Pons (tissue), 1 donor: ENCODE results near the gene WDR45.
A peak's percentile ranks its signal among the peaks of the same experiment; 100 is the strongest.

Source experiments
- DNase-seq: peaks from one replicate; pipeline ENCODE4 v3.0.0-alpha.2; 2016; ENCODE audit warnings: low spot score

The WDR45 gene

DNA sequence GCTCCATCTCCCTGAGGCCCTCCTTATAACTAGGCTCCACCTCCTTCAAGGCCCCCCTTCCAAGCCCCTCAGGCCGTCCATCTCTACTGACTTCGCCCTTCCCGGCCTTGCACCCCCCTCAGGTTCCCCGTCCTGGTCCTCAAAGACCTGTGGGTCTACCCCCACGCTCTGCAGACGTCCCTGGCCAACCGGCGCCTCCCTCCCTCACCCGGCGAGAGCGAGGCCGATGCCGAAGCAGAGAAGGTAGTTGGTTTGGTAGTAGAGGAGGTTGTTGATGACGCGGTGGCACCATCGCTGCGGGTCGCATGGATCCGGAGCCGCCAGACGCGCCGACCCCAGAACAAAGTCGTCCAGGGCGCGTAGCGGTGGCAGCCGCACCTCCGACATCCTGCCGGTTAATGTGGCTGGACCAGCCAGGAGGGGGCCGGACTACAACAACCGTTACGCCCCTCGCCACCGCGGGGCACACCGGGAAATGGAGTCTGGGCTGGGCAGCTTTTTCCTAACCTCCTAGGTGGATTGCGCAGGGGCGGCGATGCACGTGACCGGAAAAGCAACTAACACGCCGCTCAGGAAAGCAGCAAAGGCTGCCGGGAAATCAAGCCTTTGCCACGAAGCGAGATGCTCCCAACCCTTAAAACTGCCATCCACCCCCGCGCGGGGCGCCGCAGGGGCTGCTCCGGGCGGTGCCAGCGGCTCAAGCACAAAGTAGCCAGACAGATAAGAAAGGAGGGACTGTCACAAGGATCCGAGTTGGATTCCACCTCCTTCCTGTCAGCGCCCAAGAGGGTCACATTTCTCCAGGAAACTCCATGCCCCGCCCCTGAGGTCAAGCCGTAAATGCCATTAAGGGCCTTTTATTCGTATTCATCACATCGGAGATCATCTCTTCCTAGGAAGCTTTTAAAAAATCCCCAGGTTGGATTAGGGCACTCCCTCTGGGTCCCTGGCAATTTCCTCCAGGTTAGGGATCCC, 5.8 kb downstream of the WDR45 start, which contains the start of gene PRAF2:
Gene PRAF2, minus strand, starts transcription at position 402 of the 975 bp plus-strand sequence. Its CDS starts 15 bp downstream, at position 387.
- peak; percentile 92 for DNase-seq

GRCh38 chrX:49072712-49073095, 7.0 kb downstream of the WDR45 start:
- no peak for DNase-seq

DNA sequence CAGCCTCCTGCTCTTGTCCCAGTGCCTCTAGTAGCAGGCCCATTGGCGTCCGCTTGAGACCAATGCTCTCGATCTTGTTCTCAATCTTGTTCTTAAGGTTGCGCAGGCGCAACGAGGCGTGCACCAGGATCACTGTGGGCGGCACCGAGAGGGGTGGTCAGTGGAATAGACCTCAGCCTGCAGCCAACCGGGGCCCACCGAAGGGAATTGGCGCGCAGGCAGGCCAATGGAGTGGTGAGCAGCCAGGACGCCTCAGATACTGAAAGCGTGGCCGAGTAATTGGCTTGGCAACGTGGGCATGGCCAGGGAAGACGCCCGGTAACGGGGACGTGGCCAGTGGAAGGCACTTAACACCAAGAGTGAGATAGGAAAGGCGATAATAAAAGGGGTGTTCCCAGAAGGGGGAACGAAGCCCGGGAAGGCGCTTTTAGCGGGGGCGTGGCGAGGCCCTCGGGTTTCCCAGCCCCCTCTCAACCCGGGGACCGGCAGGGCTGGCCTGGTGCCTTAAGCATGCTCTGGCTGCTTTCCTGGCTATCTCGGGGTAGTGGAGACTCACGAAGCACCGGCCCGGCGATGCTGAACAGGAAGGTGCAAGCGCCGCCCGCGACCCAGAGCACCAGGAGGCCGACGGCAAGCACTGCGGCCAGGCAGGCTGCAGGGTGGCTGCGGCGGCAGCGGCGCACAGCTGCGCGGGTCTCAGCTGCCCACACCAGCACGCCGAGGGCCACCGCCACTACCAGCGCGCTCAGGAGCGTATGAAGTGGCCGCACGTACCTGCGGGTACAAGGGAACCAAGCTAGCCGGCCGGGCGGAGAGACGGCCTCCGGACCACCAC, 7.6 kb downstream of the WDR45 start:
- peak; percentile 11 for DNase-seq

GRCh38 chrX:49070988-49071387, 8.7 kb downstream of the WDR45 start:
- no peak for DNase-seq

DNA sequence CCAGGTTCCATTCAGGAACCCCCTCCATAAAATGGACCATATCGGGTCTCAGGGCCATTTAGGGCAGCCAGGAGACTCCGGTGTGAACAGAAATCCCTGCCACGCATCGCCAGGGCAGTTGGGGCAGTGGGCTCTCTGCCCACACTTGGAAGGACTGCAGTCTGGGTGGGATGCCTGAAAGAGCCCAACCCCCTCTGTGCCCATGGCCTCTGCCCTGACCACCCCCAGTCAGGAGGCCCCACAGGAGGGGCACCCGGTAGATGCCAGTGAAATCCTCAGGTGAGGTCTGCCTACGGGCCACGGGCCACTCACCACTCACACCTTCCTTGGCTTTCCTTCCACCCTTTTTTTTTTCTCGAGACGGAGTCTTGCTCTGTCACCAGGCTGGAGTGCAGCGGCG, 10.6 kb downstream of the WDR45 start:
- DNase-seq: no peak

GRCh38 chrX:49067285-49068120, 12.2 kb downstream of the WDR45 start:
- DNase-seq: no peak

- DNase-seq: no peak
Measured at GRCh38 chrX:49066690-49067089, 13.0 kb downstream of the WDR45 start.

GRCh38 chrX:49066278-49066677, 13.4 kb downstream of the WDR45 start:
- no peak for DNase-seq

DNA sequence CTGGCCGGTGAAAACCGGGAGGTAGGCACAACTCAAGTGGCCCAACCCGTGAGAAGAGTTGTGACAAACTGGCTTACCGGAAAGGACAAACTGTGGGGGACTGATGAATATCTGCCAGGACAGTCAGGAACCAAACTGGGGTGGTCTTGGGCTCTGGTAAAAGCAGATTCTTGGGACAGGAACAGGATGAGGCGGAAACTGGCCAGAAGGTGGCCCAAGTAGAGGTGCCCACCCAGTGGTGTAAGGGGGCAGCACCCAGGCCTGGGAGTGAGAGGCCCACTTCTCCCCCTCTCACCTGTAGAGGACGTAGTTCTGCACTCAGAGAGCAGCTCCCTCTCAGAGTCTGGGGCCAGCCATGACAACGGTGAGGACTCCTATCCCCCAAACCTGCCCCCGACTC, 15.0 kb downstream of the WDR45 start:
- DNase-seq: no peak

GRCh38 chrX:49064303-49064702, 15.4 kb downstream of the WDR45 start:
- no peak for DNase-seq

- DNase-seq: no peak
Measured at GRCh38 chrX:49063715-49064114, 16.0 kb downstream of the WDR45 start.

- no peak for DNase-seq
Measured at GRCh38 chrX:49061916-49062315, 17.8 kb downstream of the WDR45 start.

DNA sequence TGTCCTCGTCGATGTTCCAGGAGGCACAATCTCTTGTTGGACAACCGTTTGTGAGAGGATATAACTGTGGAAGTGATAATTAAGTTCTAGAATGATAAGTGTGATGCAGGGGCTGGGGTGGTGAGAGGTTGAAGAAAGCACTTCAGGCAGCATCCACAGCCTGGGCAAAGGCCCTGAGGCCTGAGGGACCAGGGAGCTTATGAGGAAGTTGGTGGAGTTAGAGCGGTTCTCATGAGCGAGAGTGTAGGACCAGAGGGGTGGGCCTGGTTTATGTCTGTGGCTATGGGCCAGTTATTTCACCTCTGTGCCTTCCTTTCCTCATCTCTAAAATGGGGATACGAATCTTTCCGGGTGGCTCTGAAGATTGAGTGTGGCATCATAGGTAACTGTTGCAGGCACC, 18.2 kb downstream of the WDR45 start:
- DNase-seq: no peak

- no peak for DNase-seq
Measured at GRCh38 chrX:49060914-49061313, 18.8 kb downstream of the WDR45 start.

DNA sequence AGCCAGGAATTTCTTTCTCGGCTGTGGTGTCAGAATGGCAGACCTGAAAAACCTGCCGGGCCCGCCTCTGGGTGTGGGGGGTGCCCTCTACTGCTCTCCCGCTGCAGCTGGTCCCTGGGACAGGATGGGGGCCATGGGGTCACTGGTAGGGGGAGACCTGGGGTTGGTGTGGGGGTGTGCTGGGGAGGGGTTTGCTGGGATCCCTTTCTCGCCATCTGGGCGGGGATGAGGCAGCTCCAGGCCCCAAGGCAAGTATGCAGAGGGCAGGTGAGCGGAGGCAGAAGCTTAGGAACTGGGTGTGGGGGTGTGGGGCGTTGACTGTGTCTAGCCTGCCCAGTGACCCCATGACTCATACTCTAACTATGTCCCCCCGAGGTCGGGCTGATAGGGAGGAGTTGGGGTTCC, 20.0 kb downstream of the WDR45 start:
- DNase-seq: no peak

DNA sequence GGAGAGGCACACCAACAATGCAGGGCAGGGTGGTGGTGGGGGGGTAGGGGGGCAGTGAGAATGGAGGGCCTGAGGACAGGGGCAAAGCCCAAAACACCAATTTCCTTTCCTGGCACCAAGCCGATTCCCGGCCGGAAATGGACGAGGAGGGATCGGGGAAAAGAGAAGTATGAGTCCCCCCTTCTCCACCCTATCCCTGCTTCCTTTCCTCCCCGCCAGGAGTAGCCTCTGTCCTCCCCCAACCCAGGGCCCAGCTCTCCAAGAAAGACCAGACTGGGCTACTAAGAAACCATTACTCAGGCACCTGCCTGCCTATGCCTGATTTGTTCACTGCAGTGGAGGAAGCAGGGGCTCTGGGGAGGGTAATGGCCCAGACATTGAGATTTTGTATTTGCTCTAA, 20.5 kb downstream of the WDR45 start:
- DNase-seq: no peak

DNA sequence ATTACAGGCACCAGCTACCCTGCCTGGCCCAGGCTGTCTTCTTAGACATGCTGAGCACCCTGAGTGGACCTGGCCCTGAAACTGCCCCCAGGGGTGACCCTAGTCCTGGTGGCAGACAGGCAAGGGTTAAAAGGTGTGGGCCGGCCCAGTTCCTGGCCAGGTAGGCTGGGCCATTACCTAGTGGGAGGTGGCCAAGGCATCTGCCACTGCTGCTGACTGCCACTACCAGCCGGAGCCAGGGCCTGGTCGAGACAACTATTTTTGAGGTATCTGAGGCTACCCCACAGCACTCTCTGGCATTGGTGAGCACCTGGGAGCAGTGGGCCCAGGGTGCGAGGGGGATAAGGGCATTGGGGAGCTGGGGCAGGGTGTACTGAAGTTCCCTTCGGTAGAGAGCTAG, 20.9 kb downstream of the WDR45 start, which contains the start of gene CCDC120:
Gene CCDC120, plus strand, starts transcription at position 206 of the 400 bp plus-strand sequence. CDS start 3,043 bp downstream, outside the sequence.
- no peak for DNase-seq

GRCh38 chrX:49054073-49054762, 25.5 kb downstream of the WDR45 start:
- DNase-seq: no peak

DNA sequence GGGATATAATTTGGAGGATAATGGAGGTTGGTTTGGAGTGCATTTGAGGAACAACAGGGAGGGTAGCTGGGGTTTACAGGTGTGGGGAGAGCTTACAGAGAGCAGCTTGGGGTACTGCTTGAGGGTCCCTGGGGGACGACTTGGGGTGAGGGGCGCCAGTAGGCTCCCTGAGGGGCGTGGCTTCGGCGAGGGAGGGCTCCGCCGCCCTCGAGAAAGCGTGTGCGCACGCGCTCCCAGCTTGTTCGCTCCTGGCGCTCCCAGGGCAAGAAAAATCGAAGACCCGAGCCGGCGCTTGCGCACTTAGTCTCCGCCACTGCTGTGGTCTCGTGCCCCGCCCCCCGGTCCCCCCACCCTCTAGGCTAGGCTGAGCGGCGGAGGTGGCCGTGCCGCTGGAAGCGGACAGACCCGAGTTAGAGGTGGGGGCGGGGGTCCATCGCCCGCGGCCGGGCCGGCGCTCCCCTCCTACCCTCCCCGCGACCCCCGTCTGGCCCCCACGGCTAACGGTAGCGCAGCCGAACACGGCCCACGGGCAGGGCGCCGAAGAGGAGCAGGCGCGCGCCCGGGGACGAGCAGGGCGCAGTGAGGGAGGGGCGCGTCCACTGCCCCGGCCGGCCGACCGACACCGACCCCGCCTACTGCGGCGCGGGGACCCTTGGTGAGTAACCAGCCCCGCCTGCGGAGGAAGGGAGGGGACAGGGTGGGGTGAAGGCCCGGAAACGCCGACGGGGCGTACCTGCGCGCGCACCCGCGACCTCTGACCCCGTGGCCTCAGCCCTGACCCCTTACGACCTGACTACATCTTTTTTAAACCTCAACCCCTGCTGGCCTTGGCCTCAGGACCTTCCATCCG, 26.2 kb downstream of the WDR45 start:
- DNase-seq: no peak

GRCh38 chrX:49043987-49044281, 35.8 kb downstream of the WDR45 start:
- no peak for DNase-seq
